Measurements from ENCODE around the gene CACNB2. TPM values are rescaled to one million over a fixed set of nuclear protein-coding genes. Genes with fewer than 3 reads are reported as not detected.

The CACNB2 gene
- total RNA-seq, 1 experiment from 2014 or later, result 3.2 TPM

- TF ChIP-seq, protein P1, sequence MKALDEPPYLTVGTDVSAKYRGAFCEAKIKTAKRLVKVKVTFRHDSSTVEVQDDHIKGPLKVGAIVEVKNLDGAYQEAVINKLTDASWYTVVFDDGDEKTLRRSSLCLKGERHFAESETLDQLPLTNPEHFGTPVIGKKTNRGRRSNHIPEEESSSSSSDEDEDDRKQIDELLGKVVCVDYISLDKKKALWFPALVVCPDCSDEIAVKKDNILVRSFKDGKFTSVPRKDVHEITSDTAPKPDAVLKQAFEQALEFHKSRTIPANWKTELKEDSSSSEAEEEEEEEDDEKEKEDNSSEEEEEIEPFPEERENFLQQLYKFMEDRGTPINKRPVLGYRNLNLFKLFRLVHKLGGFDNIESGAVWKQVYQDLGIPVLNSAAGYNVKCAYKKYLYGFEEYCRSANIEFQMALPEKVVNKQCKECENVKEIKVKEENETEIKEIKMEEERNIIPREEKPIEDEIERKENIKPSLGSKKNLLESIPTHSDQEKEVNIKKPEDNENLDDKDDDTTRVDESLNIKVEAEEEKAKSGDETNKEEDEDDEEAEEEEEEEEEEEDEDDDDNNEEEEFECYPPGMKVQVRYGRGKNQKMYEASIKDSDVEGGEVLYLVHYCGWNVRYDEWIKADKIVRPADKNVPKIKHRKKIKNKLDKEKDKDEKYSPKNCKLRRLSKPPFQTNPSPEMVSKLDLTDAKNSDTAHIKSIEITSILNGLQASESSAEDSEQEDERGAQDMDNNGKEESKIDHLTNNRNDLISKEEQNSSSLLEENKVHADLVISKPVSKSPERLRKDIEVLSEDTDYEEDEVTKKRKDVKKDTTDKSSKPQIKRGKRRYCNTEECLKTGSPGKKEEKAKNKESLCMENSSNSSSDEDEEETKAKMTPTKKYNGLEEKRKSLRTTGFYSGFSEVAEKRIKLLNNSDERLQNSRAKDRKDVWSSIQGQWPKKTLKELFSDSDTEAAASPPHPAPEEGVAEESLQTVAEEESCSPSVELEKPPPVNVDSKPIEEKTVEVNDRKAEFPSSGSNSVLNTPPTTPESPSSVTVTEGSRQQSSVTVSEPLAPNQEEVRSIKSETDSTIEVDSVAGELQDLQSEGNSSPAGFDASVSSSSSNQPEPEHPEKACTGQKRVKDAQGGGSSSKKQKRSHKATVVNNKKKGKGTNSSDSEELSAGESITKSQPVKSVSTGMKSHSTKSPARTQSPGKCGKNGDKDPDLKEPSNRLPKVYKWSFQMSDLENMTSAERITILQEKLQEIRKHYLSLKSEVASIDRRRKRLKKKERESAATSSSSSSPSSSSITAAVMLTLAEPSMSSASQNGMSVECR (CRISPR knock-in tag; IDR thresholded peaks at IDR 0.05; ENCODE audit: borderline replicate concordance), result no peak
- TF ChIP-seq NFYB (CRISPR knock-in tag; conservative IDR thresholded peaks at IDR 0.05; ENCODE audit: low read depth), result no peak
- no peak for TF ChIP-seq ZNF317 (CRISPR knock-in tag; IDR thresholded peaks at IDR 0.05; ENCODE audit: borderline replicate concordance, low read depth)
- no peak for TF ChIP-seq STAT6 (CRISPR knock-in tag; conservative IDR thresholded peaks at IDR 0.05; ENCODE audit: low read depth)
- no peak for TF ChIP-seq ATF1 (CRISPR knock-in tag; IDR thresholded peaks at IDR 0.05)
- no peak for TF ChIP-seq ZNF423 (CRISPR knock-in tag; IDR thresholded peaks at IDR 0.05)
- no peak for TF ChIP-seq NFATC4 (CRISPR knock-in tag; IDR thresholded peaks at IDR 0.05)
- TF ChIP-seq ZNF263 (CRISPR knock-in tag; IDR thresholded peaks at IDR 0.05; ENCODE audit: low read depth), result no peak
- no peak for TF ChIP-seq IRF2 (CRISPR knock-in tag; IDR thresholded peaks at IDR 0.05; ENCODE audit: borderline replicate concordance, low read depth)
Observed at GRCh38 chr10:18203471-18203870, 63.2 kb downstream of the CACNB2 start (continued).

GRCh38 chr10:18204039-18204835 lies 64.0 kb downstream of the CACNB2 start:
- DNase-seq (ENCODE audit: low spot score) (no peak), ATAC-seq (no peak)
- POLR2A ChIA-PET, result no interaction called here
- Mint-ChIP-seq H3K27me3 (ENCODE audit: low read depth) (no peaks in the 10 kb centered on the region), H3K4me1 (0 out of 2 replicates have a peak, but pooled peaks cover 3% of the 10 kb centered on the region), H3K36me3 (no peaks in the 10 kb centered on the region), H3K4me3 (no peak overlapping the region), H3K27ac (no peak overlapping the region), H3K9me3 (no peaks in the 10 kb centered on the region)
- CTCF ChIA-PET, result interaction anchor here (0.6 kb wide), 2 partner anchors 104 to 423 kb away, joined by 3 read pairs; no protein-coding TSS in a partner anchor
- TF ChIP-seq CREM (CRISPR knock-in tag; IDR thresholded peaks at IDR 0.05) (no peak), TCF7 (CRISPR knock-in tag; IDR thresholded peaks at IDR 0.05; ENCODE audit: low read depth) (no peak), CREB1 (CRISPR knock-in tag; IDR thresholded peaks at IDR 0.05) (no peak), GABPB1 (CRISPR knock-in tag; IDR thresholded peaks at IDR 0.05) (no peak), ATF1 (CRISPR knock-in tag; IDR thresholded peaks at IDR 0.05) (no peak), ZNF232 (CRISPR knock-in tag; IDR thresholded peaks at IDR 0.05) (no peak), CBFB (CRISPR knock-in tag; IDR thresholded peaks at IDR 0.05; ENCODE audit: low read depth) (no peak), SMAD4 (CRISPR knock-in tag; IDR thresholded peaks at IDR 0.05) (no peak), RORB (CRISPR knock-in tag; IDR thresholded peaks at IDR 0.05) (no peak)
